GM21786 (cell line): ENCODE measurements around the gene TMEM176B.
"Not testable (repeated sequence)": the region's sequence is repeated elsewhere in the genome, so short reads cannot be mapped to it uniquely, and the experiment has no call there.

Experiments used
- ATAC-seq: cut with Tn5 transposase; IDR thresholded peaks from one replicate; pipeline ENCODE4 v1.9.1; 2021; ENCODE audit not compliant: unreplicated experiment

Gene TMEM176B

GRCh38 chr7:150791746-150792452, 8.3 kb downstream of the TMEM176B start:
- no peak for ATAC-seq

DNA sequence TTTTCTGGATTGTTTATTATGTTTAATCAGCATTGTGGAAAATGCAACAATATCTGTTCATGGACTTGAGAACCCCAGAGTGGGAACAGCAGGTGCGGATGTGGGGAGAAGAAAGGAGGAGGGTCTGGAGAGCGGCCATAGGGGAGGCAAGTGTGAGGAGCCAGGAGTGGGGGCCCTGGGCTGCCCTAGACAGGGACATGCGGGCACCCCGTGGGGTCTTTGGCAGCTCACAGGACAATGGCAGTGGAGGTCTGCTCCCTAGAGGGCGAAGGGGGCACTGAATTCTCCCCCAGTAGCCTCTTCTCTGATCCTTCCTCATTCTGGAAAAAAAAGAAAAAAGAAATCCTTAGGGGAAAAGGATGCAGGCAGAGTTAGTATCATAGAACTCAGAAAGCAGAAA, 8.9 kb downstream of the TMEM176B start:
- no peak for ATAC-seq

DNA sequence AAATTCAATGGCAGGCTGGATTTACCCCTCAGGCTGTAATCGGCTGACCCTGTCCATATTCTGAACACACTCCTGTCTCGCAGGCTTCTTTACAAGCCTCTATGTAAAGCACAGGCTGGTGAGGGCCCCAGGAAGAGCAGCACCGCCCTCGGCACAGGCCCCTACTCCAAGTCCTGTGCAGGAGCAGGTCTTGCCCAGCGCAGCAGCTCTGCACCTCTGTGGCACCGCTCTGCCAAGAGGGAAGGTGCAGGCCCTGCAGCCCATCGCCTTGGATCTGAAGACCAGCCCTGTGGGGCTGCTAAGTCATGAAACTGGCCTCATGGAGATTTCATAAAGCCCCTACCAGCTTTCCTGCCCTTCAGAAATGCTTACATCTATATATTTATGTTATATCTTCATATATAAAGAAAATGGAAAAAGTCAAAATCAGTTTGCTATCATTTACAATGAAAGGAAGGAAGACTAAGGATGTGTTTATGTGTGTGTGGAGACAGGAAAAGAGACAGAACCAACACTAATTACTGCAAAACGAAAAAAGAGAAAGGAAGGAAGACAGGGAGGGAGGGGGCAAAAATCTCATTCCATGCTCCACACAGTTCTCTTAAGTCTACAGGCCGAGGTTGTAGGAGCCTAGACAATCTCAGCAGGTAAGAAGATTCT, 9.6 kb downstream of the TMEM176B start:
- no peak for ATAC-seq

GRCh38 chr7:150788474-150789269, 11.5 kb downstream of the TMEM176B start:
- ATAC-seq, result no peak

DNA sequence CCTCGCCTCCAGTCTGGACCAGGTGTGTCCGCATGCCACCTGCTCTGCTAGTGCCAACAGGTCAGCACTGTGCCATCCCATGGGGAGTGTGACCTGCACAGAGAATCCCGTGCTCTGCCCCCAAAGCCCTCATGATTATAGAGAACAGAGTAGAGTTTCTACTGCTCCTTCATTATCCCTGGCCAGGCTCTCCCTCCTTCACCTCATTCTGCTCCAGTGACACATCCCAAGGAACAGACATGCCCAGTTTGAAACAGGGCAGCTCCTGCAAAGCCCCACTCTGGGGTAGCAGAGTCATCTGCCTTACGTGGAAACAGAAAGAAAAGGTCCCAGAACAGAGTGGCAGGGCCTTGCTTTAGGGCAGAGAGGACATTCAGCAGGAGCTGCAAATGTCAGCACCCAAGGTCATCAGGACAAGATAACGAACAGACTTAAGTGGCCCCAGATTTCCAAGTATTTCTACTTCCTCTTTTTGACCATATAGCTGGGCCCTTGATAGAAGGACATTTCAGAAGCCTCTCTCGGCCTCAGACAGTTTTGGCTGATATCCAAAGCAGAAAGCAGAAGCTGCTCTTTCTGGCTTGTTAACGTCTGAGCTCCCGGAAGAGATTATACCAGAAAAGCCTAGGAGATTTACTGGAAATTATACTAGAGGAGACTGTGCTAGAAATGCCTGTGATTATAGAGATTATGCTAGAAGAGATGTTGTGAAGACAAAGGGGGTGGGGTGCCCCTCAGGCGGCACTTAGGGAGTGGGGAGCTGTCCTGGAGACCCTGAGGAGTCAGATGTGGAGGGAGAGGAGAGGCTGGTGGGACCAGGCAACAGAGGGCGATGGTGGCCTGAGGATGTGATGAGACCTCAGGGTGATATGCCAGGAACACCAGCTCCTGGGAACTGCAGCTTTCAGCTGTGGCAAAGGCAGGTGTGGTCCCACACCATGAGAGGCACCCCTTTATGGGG, 12.6 kb downstream of the TMEM176B start:
- ATAC-seq, result no peak

- no peak for ATAC-seq
Observed at GRCh38 chr7:150784954-150785353, 15.2 kb downstream of the TMEM176B start.

DNA sequence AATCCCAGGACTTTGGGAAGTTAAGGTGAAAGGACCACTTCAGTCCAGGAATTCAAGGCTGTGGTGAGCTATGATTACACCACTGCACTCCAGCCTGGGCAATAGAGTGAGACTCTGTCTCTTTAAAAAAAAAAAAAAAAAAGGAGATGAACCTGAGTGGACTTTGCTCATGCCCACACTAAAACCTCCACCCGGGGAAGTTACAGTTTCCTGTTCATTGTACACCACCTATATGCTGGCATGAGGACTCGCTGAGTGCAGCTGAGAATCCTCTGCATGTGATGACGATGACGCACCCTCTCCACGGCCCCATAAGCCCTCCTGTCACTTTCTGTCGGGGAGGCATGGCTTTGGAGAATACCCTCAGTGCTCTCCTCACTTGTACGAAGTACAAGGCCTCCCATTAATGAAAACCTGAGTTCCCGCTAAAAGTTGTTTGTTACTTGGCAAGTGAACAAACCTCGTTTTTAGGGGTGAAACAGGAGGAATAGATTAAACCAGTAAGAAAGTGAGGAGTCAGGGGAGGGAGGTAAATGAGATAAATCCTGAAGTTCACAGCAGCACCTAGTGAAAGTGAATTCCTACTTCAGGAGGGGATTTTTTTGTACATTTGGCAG, 15.9 kb downstream of the TMEM176B start:
- no peak for ATAC-seq

GRCh38 chr7:150781961-150782360, 18.2 kb downstream of the TMEM176B start:
- ATAC-seq, result no peak

GRCh38 chr7:150781103-150781502, 19.1 kb downstream of the TMEM176B start:
- ATAC-seq, result no peak

DNA sequence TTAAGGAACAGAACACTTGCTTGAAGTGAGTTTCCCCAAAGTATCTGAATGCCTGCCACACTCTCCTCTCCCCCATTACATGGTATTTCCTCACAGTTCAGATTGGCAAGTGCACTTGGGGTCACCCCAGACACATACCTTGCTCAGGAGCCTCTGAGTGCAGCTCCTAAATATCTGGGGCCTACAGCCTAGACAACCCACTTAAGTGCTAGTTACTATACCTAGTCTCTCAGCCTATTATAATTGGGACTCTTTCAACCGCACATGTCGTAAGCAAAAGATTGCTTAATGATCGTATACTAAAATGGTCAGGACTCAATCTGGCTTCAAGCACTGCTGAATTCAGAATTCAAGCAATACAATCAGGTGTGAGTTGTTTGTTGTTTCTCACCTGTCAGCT, 19.9 kb downstream of the TMEM176B start:
- ATAC-seq, result no peak

GRCh38 chr7:150778738-150779301, 21.3 kb downstream of the TMEM176B start:
- ATAC-seq, result peak; percentile 53

GRCh38 chr7:150778014-150778737, 22.0 kb downstream of the TMEM176B start:
- ATAC-seq, result no peak

DNA sequence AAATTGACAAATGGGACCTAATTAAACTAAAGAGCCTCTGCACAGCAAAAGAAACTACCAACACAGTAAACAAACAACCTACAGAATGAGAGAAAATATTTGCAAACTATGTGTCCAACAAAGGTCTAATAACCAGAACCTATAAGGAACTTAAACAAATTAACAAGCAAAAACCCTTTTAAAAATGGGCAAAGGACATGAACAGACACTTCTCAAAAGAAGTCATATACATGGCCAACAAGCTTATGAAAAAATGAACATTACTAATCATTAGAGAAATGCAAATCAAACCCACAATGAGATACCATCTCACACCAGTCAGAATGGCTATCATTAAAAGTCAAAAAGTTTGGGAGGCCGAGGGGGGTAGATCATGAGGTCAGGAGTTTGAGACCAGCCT, 26.0 kb downstream of the TMEM176B start:
- ATAC-seq, result not testable (repeated sequence)

GRCh38 chr7:150769768-150770167, 30.4 kb downstream of the TMEM176B start:
- no peak for ATAC-seq

- ATAC-seq, result no peak
Observed at GRCh38 chr7:150766334-150766709, 33.8 kb downstream of the TMEM176B start.

- no peak for ATAC-seq
Observed at GRCh38 chr7:150759479-150759878, 40.7 kb downstream of the TMEM176B start.

DNA sequence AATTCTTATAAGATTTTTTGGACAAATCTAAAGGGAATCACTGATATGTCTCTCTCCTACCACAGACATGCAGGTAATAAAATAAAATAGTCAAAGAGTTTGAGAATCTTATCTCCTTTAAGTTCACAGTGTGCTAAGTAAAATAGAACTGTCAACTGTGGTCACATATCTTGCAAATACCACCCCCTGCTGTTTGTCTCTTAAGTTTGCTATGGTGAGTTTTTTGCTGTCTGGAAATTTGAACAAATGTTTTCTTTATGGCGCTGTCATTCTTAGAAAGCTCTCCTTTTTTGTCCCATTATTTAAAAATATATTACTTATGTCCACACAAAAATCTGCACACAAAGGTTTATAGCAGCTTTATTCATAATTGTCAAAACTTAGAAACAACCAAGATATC, 43.3 kb downstream of the TMEM176B start:
- ATAC-seq, result no peak

DNA sequence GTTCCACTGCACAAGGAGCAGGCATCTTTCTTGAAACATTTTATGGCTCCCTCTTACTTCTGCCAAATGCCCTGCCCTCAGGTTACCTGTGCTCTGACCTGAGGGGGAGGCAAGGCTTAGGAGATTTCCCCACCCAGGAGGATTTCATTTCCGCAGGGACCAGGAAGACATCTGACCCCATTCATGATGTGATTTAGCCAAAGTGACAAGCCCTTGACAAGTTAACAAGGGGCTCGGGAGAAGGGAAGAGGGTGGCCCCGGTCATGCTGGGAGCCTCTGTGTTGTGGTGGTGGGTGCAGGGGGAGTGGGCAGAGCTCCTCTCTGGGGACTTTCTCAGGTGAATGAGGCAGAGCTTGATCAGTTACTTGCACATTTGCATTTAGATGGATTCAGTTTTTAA, 44.0 kb downstream of the TMEM176B start:
- no peak for ATAC-seq

DNA sequence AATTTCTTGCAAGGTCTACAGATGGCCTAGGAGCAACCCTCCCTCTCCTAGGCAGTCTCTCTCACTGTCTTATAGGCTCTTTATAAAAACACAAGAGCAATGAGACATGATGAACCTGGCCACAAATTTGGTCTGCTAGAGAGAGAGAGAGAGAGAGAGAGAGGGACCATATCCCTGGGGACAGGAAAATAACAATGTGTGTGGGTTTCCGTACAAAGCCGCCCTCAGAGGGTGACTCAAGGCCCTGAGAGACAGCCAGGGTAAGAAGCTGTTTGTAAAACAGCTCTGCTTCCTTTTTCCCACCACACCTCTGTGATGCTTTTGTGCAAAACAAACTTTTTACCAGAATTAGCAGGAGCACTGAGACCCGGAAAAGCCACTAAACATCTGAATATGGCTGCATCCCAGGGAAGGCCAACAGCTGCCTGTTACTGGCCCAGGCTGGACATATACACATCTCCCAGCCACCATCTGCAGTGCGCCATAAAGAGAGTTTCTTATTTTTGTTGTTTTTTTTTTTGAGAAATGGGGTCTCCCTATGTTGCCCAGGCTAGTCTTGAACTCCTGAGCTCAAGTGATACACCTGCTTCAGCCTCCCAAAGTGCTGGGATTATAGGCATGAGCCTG, 44.6 kb downstream of the TMEM176B start:
- no peak for ATAC-seq
